Measurements from ENCODE around the gene ACTR10. TPM values are rescaled to one million over a fixed set of nuclear protein-coding genes. Genes with fewer than 3 reads are reported as not detected.

The ACTR10 gene
- total RNA-seq, 1 experiment from 2014 or later, result 39.6 TPM

GRCh38 chr14:58215191-58215914 is 15.4 kb downstream of the ACTR10 start:
- no peaks in the 10 kb centered on the region for H3K9me3 ChIP-seq (ENCODE audit: control insufficient read depth in 1 of 2, insufficient read depth in 1 of 2, low read depth in 1 of 2, low read length in 2 of 2)
- ATAC-seq (no peak), DNase-seq (ENCODE audit: low read depth, low spot score) (no peak)
- POLR2A ChIA-PET, result no interaction called here
- CTCF ChIA-PET, result no interaction called here
- intact Hi-C loops (cut with micrococcal nuclease), result no loop called here
- peaks cover 0 to 4% of the 10 kb centered on the region in 2 experiments; a peak in 2 of 4 replicates for H3K36me3 ChIP-seq (ENCODE audit: control insufficient read depth in 1 of 2, insufficient read depth in 2 of 2, low read length in 2 of 2)
- H2AFZ ChIP-seq (ENCODE audit: low read depth, low read length, poor library complexity, severe bottlenecking), result no peak overlapping the region
- no peaks in the 10 kb centered on the region for H4K20me1 ChIP-seq (ENCODE audit: insufficient read depth)
- no TSS peak for BruUV-seq (replicated peaks)
- no peak overlapping the region for H3K27ac ChIP-seq (ENCODE audit: low read depth, low read length)
- TF ChIP-seq ZFX (IDR thresholded peaks at IDR 0.05), result no peak
- no peak for TF ChIP-seq ZNF274 (IDR thresholded peaks at IDR 0.05; ENCODE audit: low read depth, low read length)
- no peak for TF ChIP-seq ZBTB33 (IDR thresholded peaks at IDR 0.05; ENCODE audit: extremely low read depth, insufficient replicate concordance, low read length)
- no peak for TF ChIP-seq POLR2AphosphoS5 (IDR thresholded peaks at IDR 0.05; ENCODE audit: low read depth, low read length)
- no peak for TF ChIP-seq CBX3 (IDR thresholded peaks at IDR 0.05; ENCODE audit: low read depth)
- no peak for TF ChIP-seq REST (IDR thresholded peaks at IDR 0.05; ENCODE audit: low read depth)
- TF ChIP-seq MAX (IDR thresholded peaks at IDR 0.05), result no peak
- no peak for TF ChIP-seq SRF (IDR thresholded peaks at IDR 0.05; ENCODE audit: low read depth)
- no peak for TF ChIP-seq SIN3A (IDR thresholded peaks at IDR 0.05; ENCODE audit: low read depth)
- no peak for TF ChIP-seq TCF7L2 (IDR thresholded peaks at IDR 0.05; ENCODE audit: borderline replicate concordance, extremely low read depth, insufficient read depth, insufficient read length)
- no peak for TF ChIP-seq JUND (IDR thresholded peaks at IDR 0.05)
- no peak for TF ChIP-seq YY1 (IDR thresholded peaks at IDR 0.05; ENCODE audit: extremely low read depth, insufficient replicate concordance, low read depth, low read length)
- TF ChIP-seq ELF1 (IDR thresholded peaks at IDR 0.05; ENCODE audit: borderline replicate concordance, low read depth), result no peak
- no peak for TF ChIP-seq CEBPB (IDR thresholded peaks at IDR 0.05; ENCODE audit: low read depth)
- no peak for TF ChIP-seq EZH2phosphoT487 (IDR thresholded peaks at IDR 0.05; ENCODE audit: borderline replicate concordance)
- TF ChIP-seq EZH2 (IDR thresholded peaks at IDR 0.05), result no peak
- no peak overlapping the region for H3K4me3 ChIP-seq (replicated peaks in 1 of 2; ENCODE audit: low read depth in 1 of 2, low read length in 2 of 2)
- no peaks in the 10 kb centered on the region for H3K9me2 ChIP-seq (ENCODE audit: insufficient read depth)
- H3K4me2 ChIP-seq (ENCODE audit: low read length), result no peak overlapping the region
- H3K27me3 ChIP-seq (ENCODE audit: insufficient read depth, low read length), result no peaks in the 10 kb centered on the region
- H3K79me2 ChIP-seq (ENCODE audit: insufficient read depth, low read length), result no peaks in the 10 kb centered on the region
- RAD21 ChIA-PET (ENCODE audit: low non-redundant PET in 1 of 2, low total read pairs in 2 of 2, uncharacterized antibody in 2 of 2, unreplicated experiment in 2 of 2), result no interaction called here
- no peak overlapping the region for H3K9ac ChIP-seq (ENCODE audit: low read length)
- peaks cover 11 to 12% of the 10 kb centered on the region in 2 experiments; a peak in 3 of 4 replicates for H3K4me1 ChIP-seq (ENCODE audit: control insufficient read depth in 1 of 2, insufficient read depth in 2 of 2, low read length in 2 of 2)
